Smooth muscle cell (in vitro differentiated cells): ENCODE results near the gene MRPS23. TPM values are rescaled to one million over a fixed set of nuclear protein-coding genes. Genes with fewer than 3 reads are reported as not detected.

Experiments
- DNase-seq: peaks from one replicate; lab custom pipeline; 2025; ENCODE audit not compliant: unreplicated experiment; lab: John Stamatoyannopoulos, UW
- H2AFZ ChIP-seq: fragments of 200-600 bp; sonication (generic); 2 replicates; pipeline ENCODE4 v1.6.0; 2016; ENCODE audit warnings: antibody characterized with exemption, low read depth, mild to moderate bottlenecking
- H3F3A ChIP-seq: fragments of 200-600 bp; sonication (generic); 2 replicates; pipeline ENCODE4 v1.6.0; 2017; ENCODE audit warnings: antibody characterized with exemption, low read depth
- H3K27ac ChIP-seq: fragments of 200-600 bp; sonication (generic); 2 replicates; pipeline ENCODE4 v1.5.1; 2016; ENCODE audit warnings: low read depth, mild to moderate bottlenecking
- H3K27me3 ChIP-seq: fragments of 200-600 bp; sonication (generic); 2 replicates; pipeline ENCODE4 v1.6.1; 2016; ENCODE audit warnings: low read depth, mild to moderate bottlenecking
- H3K36me3 ChIP-seq: fragments of 200-600 bp; sonication (generic); 2 replicates; pipeline ENCODE4 v1.5.1; 2016; ENCODE audit warnings: low read depth
- H3K4me1 ChIP-seq: fragments of 200-600 bp; sonication (generic); 2 replicates; pipeline ENCODE4 v1.5.1; 2016; ENCODE audit warnings: low read depth
- H3K4me2 ChIP-seq: fragments of 200-600 bp; sonication (generic); 2 replicates; pipeline ENCODE4 v1.6.0; 2016; ENCODE audit warnings: mild to moderate bottlenecking
- H3K4me3 ChIP-seq: fragments of 200-600 bp; sonication (generic); 2 replicates; pipeline ENCODE4 v1.5.1; 2016; ENCODE audit warnings: mild to moderate bottlenecking
- H3K79me2 ChIP-seq: fragments of 200-600 bp; sonication (generic); 2 replicates; pipeline ENCODE4 v1.6.0; 2016; ENCODE audit warnings: low read depth, mild to moderate bottlenecking
- H3K9ac ChIP-seq: fragments of 200-600 bp; sonication (generic); 2 replicates; pipeline ENCODE4 v1.6.0; 2016; ENCODE audit warnings: low read depth
- H3K9me3 ChIP-seq: fragments of 200-600 bp; sonication (generic); replicated peaks from 2 replicates; pipeline ENCODE4 v1.5.1; 2016; ENCODE audit warnings: low read depth
- H4K20me1 ChIP-seq: fragments of 200-600 bp; sonication (generic); 2 replicates; pipeline ENCODE4 v1.6.0; 2016; ENCODE audit warnings: low read depth
- WGBS: methylation state at CpG from one replicate; pipeline ENCODE4 v1.1.7; 2016; ENCODE audit warnings: low lambda C conversion rate; 5-methylcytosine and 5-hydroxymethylcytosine counted together
- polyA plus RNA-seq: library from polyadenylated mRNA; unstranded; fragments of >200 nt; fragmentation: Nextera tagmentation; extraction: Ambion mirVana; gene quantifications from 2 replicates; pipeline ENCODE4 v1.2.1, GENCODE V29; 2016
- total RNA-seq: library from RNA; depleted of rRNA; stranded (reverse); fragments of >200 nt; gene quantifications from 2 replicates; pipeline ENCODE4 v1.2.3, GENCODE V29; 2014
- TF ChIP-seq, protein P1 (sequence below): fragments of 200-600 bp; sonication (generic); IDR thresholded peaks from 2 replicates; pipeline ENCODE4 v1.5.1; 2017; ENCODE audit warnings: borderline replicate concordance, mild to moderate bottlenecking, antibody characterized with exemption; ENCODE audit not compliant: insufficient read depth, poor library complexity, severe bottlenecking

Gene MRPS23
- total and polyA plus RNA-seq, 2 experiments from 2014 or later, result 32.3 to 48.4 TPM

DNA sequence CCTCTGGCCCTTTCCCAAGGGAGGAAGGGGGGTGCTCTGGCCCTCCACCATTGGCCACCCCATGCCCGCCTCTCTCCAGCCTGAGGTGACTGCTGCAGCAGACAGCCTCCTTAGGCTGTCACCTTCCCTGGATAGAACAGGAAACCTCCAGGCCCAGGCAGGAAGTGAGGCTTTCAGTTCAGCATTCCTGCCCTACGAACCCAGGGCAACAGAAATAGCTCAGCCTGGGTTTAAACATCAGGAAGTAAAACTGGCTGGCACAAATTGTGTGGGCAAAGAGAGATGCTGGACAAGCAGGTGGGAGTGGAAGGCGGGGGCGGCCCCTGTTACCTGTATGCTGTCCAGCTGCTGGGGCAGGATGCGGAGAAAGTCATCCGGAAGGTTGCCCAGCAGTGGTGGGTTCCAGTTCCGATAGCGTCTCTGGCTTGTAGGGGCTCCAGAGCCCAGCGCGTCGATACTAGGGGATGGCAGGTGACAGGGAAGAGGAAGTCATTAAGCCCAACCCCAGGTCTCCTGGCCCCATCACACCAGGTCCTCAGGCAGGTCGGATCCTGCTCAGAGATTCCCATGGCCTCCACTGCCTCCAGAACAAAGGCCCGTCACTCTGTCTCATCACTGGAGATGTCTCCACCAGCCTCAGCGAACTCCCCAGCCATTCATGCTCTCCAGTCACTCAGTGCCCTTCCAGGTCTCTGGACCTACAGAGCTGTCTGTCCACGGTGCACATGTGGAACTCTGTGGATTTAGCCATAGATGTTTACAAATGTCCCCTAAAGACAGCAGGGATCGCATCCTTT, 23.6 kb upstream of the MRPS23 start:
- Histone ChIP-seq H2AFZ (no peak overlapping the region), H3K79me2 (no peaks in the 10 kb centered on the region), H3K9ac (peak overlapping the region; percentile 90), H3K9me3 (no peaks in the 10 kb centered on the region), H3K27ac (peak overlapping the region; percentile 96), H3K4me1 (peaks cover 35% of the 10 kb centered on the region), H4K20me1 (peaks cover 9% of the 10 kb centered on the region), H3K36me3 (no peaks in the 10 kb centered on the region), H3F3A (peaks cover 29% of the 10 kb centered on the region), H3K4me3 (no peak overlapping the region), H3K4me2 (peak overlapping the region; percentile 86), H3K27me3 (no peaks in the 10 kb centered on the region)
- no peak for DNase-seq
- 98% methylated on average over 16 of the region's 16 CpGs for WGBS
- TF ChIP-seq, protein P1, sequence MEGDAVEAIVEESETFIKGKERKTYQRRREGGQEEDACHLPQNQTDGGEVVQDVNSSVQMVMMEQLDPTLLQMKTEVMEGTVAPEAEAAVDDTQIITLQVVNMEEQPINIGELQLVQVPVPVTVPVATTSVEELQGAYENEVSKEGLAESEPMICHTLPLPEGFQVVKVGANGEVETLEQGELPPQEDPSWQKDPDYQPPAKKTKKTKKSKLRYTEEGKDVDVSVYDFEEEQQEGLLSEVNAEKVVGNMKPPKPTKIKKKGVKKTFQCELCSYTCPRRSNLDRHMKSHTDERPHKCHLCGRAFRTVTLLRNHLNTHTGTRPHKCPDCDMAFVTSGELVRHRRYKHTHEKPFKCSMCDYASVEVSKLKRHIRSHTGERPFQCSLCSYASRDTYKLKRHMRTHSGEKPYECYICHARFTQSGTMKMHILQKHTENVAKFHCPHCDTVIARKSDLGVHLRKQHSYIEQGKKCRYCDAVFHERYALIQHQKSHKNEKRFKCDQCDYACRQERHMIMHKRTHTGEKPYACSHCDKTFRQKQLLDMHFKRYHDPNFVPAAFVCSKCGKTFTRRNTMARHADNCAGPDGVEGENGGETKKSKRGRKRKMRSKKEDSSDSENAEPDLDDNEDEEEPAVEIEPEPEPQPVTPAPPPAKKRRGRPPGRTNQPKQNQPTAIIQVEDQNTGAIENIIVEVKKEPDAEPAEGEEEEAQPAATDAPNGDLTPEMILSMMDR, result no peak

DNA sequence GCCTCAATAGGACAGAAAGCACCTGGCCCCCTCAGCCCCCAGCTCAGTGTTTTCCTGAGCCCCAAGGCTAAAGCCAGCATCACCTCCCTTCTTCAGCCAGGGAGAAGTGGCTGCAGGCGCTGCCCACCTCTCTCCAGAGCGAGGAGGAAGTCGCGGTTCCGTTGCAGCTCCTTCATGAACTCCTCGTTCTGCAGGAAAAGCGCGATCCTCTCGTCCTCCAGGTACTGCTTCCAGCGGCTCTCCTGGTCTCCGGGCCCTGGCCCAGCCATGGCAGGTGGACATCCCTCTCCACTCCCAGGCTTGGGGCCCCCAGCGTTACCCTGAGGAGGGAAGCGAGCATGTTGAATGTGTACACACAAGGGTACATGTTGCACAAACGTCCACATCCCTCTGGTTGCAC, 22.7 kb upstream of the MRPS23 start:
- TF ChIP-seq, protein P1, result no peak
- 98% methylated on average over 14 of the region's 14 CpGs for WGBS
- no peaks in the 10 kb centered on the region for H3K9me3 ChIP-seq
- DNase-seq, result no peak
- no peak overlapping the region for H3K27ac ChIP-seq
- peaks cover 9% of the 10 kb centered on the region for H4K20me1 ChIP-seq
- H3K9ac ChIP-seq, result no peak overlapping the region
- H3K4me2 ChIP-seq, result no peak overlapping the region
- peaks cover 27% of the 10 kb centered on the region for H3F3A ChIP-seq
- H2AFZ ChIP-seq, result no peak overlapping the region
- H3K79me2 ChIP-seq, result no peaks in the 10 kb centered on the region
- H3K4me1 ChIP-seq, result peaks cover 37% of the 10 kb centered on the region
- H3K27me3 ChIP-seq, result no peaks in the 10 kb centered on the region
- no peaks in the 10 kb centered on the region for H3K36me3 ChIP-seq
- H3K4me3 ChIP-seq, result no peak overlapping the region

DNA sequence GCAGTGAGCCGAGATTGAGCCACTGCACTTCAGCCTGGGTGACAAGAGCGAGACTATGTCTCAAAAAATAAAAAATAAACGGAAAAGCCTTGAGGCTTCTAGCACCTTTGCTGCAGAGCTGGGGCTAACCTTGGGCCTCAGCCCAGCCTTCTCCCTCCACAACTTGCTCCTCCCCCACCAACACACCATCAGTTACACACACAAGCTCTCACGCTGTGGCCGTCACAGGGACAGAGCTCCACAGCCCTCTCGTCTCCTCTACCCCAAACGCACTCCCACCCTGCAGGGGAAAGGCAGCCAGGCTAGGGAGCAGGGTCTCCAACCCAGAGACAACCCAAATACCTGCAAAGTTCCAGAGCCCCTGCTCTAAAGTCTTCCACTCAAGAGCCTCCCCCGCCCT, 22.0 kb upstream of the MRPS23 start:
- Histone ChIP-seq H3K79me2 (no peaks in the 10 kb centered on the region), H3K9ac (no peak overlapping the region), H3K27me3 (no peaks in the 10 kb centered on the region), H3K4me2 (no peak overlapping the region), H4K20me1 (peaks cover 9% of the 10 kb centered on the region), H3K27ac (no peak overlapping the region), H3F3A (peaks cover 34% of the 10 kb centered on the region), H3K4me1 (peaks cover 38% of the 10 kb centered on the region), H2AFZ (no peak overlapping the region), H3K36me3 (no peaks in the 10 kb centered on the region), H3K4me3 (no peak overlapping the region), H3K9me3 (no peaks in the 10 kb centered on the region)
- TF ChIP-seq, protein P1, result no peak
- DNase-seq, result no peak
- WGBS, result 84% methylated on average over 8 of the region's 8 CpGs

DNA sequence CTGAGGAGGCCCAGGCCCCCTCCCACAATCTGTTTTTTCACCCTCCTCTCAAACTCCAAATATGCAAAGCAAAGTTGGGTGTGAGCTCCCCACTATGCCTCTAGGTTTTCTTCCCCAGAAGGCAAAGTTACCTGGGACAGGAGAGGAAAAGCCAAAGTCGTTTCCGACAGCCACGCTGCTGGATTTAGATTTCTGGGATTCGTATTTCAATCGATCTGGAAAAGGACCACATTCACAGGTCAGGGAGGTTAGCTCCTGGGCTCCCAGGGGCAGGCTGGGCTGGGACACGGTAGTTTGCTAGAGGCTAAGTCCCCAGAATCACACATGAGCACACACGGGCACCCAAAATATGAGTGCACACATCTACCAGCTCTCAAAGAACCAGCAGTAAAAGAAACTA, 21.3 kb upstream of the MRPS23 start:
- H3K4me2 ChIP-seq, result no peak overlapping the region
- no peak overlapping the region for H2AFZ ChIP-seq
- H3K36me3 ChIP-seq, result no peaks in the 10 kb centered on the region
- H3K9me3 ChIP-seq, result no peaks in the 10 kb centered on the region
- peaks cover 35% of the 10 kb centered on the region for H3F3A ChIP-seq
- H3K27me3 ChIP-seq, result no peaks in the 10 kb centered on the region
- no peaks in the 10 kb centered on the region for H3K79me2 ChIP-seq
- peaks cover 36% of the 10 kb centered on the region for H3K4me1 ChIP-seq
- H3K9ac ChIP-seq, result no peak overlapping the region
- peaks cover 9% of the 10 kb centered on the region for H4K20me1 ChIP-seq
- no peak for DNase-seq
- TF ChIP-seq, protein P1, result no peak
- 96% methylated on average over 7 of the region's 7 CpGs for WGBS
- no peak overlapping the region for H3K27ac ChIP-seq
- H3K4me3 ChIP-seq, result no peak overlapping the region
